Measurements from ENCODE around the gene MYOM1.
"Not testable (repeated sequence)": the region's sequence is repeated elsewhere in the genome, so short reads cannot be mapped to it uniquely, and the experiment has no call there.

Gene MYOM1

GRCh38 chr18:3053081-3053480 lies 166.7 kb downstream of the MYOM1 start:
- TF ChIP-seq CTCF (IDR thresholded peaks at IDR 0.05; ENCODE audit: low read depth, low read length) = no peak
- Histone ChIP-seq H3K4me3 (ENCODE audit: low read depth, low read length) (no peak overlapping the region), H3K27me3 (no peaks in the 10 kb centered on the region), H3K36me3 (no peaks in the 10 kb centered on the region), H3K4me1 (no peaks in the 10 kb centered on the region), H3K9me3 (no peaks in the 10 kb centered on the region)
- no peak for DNase-seq

GRCh38 chr18:3052411-3052758 lies 167.4 kb downstream of the MYOM1 start:
- Histone ChIP-seq H3K27me3 (no peaks in the 10 kb centered on the region), H3K4me3 (ENCODE audit: low read depth, low read length) (no peak overlapping the region), H3K9me3 (no peaks in the 10 kb centered on the region), H3K4me1 (no peaks in the 10 kb centered on the region), H3K36me3 (no peaks in the 10 kb centered on the region)
- no peak for TF ChIP-seq CTCF (IDR thresholded peaks at IDR 0.05; ENCODE audit: low read depth, low read length)
- no peak for DNase-seq

- Histone ChIP-seq H3K36me3 (no peaks in the 10 kb centered on the region), H3K27me3 (no peaks in the 10 kb centered on the region), H3K4me1 (no peaks in the 10 kb centered on the region), H3K9me3 (no peaks in the 10 kb centered on the region), H3K4me3 (ENCODE audit: low read depth, low read length) (no peak overlapping the region)
- TF ChIP-seq CTCF (IDR thresholded peaks at IDR 0.05; ENCODE audit: low read depth, low read length) = no peak
- no peak for DNase-seq
These were observed 167.9 kb downstream of the MYOM1 start for GRCh38 chr18:3051718-3052410.

- not testable (repeated sequence) for H3K4me1 ChIP-seq; H3K4me3 ChIP-seq (ENCODE audit: low read depth, low read length); H3K36me3 ChIP-seq; H3K9me3 ChIP-seq; H3K27me3 ChIP-seq; DNase-seq
These were observed 169.8 kb downstream of the MYOM1 start for GRCh38 chr18:3049897-3050454.

GRCh38 chr18:3048820-3049349 lies 170.9 kb downstream of the MYOM1 start:
- no peaks in the 10 kb centered on the region for H3K4me1 ChIP-seq
- DNase-seq = no peak
- H3K36me3 ChIP-seq = no peaks in the 10 kb centered on the region
- H3K27me3 ChIP-seq = no peaks in the 10 kb centered on the region
- no peaks in the 10 kb centered on the region for H3K9me3 ChIP-seq
- no peak overlapping the region for H3K4me3 ChIP-seq (ENCODE audit: low read depth, low read length)
- no peak for TF ChIP-seq CTCF (IDR thresholded peaks at IDR 0.05; ENCODE audit: low read depth, low read length)

- no peaks in the 10 kb centered on the region for H3K36me3 ChIP-seq
These were observed 171.6 kb downstream of the MYOM1 start for GRCh38 chr18:3048121-3048520.

More at GRCh38 chr18:3048121-3048520, 171.6 kb downstream of the MYOM1 start:
- TF ChIP-seq CTCF (IDR thresholded peaks at IDR 0.05; ENCODE audit: low read depth, low read length) = no peak
- DNase-seq = peak; percentile 6
- no peaks in the 10 kb centered on the region for H3K9me3 ChIP-seq
- H3K4me3 ChIP-seq (ENCODE audit: low read depth, low read length) = no peak overlapping the region
- no peaks in the 10 kb centered on the region for H3K4me1 ChIP-seq
- H3K27me3 ChIP-seq = no peaks in the 10 kb centered on the region

Data from BE2C (cell line).